Kasumi-1 (cell line): Measurements from ENCODE around the gene GRID1.

Experiments used
- DNase-seq, 2 experiments: peaks; one replicate each; lab custom pipeline; 2025; lab: John Stamatoyannopoulos, UW

Gene GRID1

GRCh38 chr10:85649461-85649860, 717.1 kb downstream of the GRID1 start:
- DNase-seq: no peak

- no peak for DNase-seq
These were observed 718.3 kb downstream of the GRID1 start for GRCh38 chr10:85648279-85648754.

- DNase-seq: no peak
These were observed 718.9 kb downstream of the GRID1 start for GRCh38 chr10:85647741-85648140.

- no peak for DNase-seq
These were observed 720.5 kb downstream of the GRID1 start for GRCh38 chr10:85645926-85646711.

GRCh38 chr10:85645053-85645452, 721.5 kb downstream of the GRID1 start:
- DNase-seq: no peak

- DNase-seq: no peak
These were observed 722.6 kb downstream of the GRID1 start for GRCh38 chr10:85643845-85644525.

- no peak for DNase-seq
These were observed 723.3 kb downstream of the GRID1 start for GRCh38 chr10:85643171-85643844.

GRCh38 chr10:85642421-85643170, 724.0 kb downstream of the GRID1 start:
- no peak for DNase-seq

- no peak for DNase-seq
These were observed 724.5 kb downstream of the GRID1 start for GRCh38 chr10:85642082-85642420.

GRCh38 chr10:85641479-85642009, 725.1 kb downstream of the GRID1 start:
- no peak for DNase-seq

GRCh38 chr10:85638797-85639196, 727.8 kb downstream of the GRID1 start:
- DNase-seq: no peak

GRCh38 chr10:85635650-85636049, 730.9 kb downstream of the GRID1 start:
- DNase-seq: no peak

GRCh38 chr10:85624511-85624910, 742.1 kb downstream of the GRID1 start:
- no peak for DNase-seq

- no peak for DNase-seq
These were observed 742.8 kb downstream of the GRID1 start for GRCh38 chr10:85623758-85624157.

- no peak for DNase-seq
These were observed 743.3 kb downstream of the GRID1 start for GRCh38 chr10:85623342-85623741.

GRCh38 chr10:85622425-85622824, 744.2 kb downstream of the GRID1 start:
- DNase-seq: no peak

- no peak for DNase-seq
These were observed 745.0 kb downstream of the GRID1 start for GRCh38 chr10:85621562-85621961.

- no peak for DNase-seq
These were observed 745.8 kb downstream of the GRID1 start for GRCh38 chr10:85620807-85621206.

- DNase-seq: no peak
These were observed 746.8 kb downstream of the GRID1 start for GRCh38 chr10:85619832-85620231.

GRCh38 chr10:85618841-85619240, 747.8 kb downstream of the GRID1 start:
- no peak for DNase-seq

- no peak for DNase-seq
These were observed 748.6 kb downstream of the GRID1 start for GRCh38 chr10:85617751-85618546.
